HG03469 (cell line): ENCODE measurements around the gene SPTLC3.
A peak's percentile ranks its signal among the peaks of the same experiment; 100 is the strongest.

Source experiments
- ATAC-seq: cut with Tn5 transposase; IDR thresholded peaks from one replicate; pipeline ENCODE4 v1.9.1; 2021; ENCODE audit warnings: mild to moderate bottlenecking, moderate library complexity, moderate number of reproducible peaks; ENCODE audit not compliant: unreplicated experiment

SPTLC3 gene

DNA sequence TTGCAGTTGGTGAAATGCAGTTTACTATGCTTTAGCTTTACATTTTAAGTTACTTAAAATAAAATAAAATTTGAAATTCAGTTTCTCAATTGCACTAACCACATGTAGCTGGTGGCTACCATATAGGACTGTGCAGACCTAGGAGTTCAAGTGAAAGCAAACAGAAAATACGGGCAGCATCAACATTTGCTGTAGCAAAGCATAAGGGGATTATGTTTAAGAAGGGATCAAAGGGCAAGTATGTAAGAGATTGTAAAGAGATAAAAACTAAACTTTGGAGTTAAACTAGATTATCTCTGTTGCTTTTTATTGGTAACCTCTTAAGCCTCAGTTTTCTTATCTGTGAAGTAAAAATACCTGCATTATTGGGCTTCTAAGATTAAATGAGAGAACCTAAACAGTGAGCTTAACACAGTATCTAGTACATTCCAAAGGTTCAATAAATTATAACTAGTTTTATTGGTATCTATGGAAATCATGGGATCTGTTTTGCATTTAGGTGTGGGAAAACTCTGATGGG, 81.2 kb downstream of the SPTLC3 start:
- no peak for ATAC-seq

DNA sequence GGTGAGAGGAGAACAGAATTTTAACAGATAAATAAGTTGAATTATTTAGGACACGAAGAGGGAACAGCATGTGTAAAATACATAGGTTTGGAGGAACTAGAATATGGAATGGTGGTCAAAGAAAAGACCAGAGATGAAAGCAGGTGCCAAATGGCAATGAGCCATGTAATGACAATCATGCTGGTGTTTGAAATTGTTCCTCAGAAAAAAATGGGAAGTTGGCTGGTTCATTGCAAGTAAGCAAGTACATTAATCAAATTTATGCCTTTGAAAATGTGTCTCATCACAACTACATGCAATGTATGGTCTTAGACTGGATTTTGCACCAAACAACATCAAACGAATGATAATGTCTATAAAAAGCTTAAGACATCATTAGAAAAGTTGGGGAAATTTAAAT, 83.3 kb downstream of the SPTLC3 start:
- no peak for ATAC-seq

DNA sequence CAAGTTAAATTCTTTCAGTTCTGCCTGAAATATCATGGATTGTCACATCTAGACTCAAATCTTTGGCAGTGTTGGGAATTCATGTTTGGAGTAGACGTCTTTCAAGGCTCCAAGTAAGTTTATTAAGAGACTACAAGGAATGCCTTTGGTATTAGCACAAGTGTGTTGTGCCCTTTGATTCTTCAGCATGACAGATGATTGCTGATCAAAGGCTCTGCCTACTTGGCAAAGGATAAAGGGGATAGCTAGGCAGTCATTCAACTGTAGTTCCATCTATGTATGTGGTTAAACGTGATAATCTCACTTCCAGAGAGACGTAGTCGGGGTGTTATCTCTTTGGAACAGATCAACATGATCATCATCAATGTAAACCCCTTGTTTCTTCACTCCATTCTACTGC, 86.2 kb downstream of the SPTLC3 start:
- ATAC-seq, result no peak

DNA sequence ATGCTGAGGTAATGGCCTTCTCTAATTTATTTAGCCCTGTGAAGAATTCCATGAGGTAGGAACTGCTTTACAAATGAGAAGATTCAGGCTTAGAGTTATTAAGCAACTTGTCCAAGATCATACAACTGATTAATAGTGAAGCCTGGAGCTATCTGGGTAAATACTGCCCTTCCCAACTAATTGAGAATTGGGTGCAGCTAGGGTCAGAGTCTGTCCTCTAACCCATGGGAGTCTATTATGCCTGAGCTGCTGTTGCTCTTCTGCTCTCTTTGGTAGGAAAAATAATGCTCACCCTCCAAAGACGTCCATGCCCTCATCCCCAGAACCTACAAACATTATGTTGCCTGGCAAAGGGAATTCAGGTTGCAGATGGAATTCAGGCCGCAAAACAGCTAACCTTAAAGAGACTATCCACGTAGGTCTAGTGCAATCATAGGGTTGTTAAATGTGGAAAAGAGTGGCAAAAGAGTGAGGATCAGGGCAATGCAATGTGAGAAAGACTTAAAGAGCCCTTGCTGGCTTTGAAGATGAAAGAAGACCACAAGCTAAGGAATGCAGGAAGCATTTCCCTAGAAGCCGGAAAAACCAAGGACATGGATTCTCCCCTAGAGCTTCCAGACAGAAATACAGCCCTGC, 90.1 kb downstream of the SPTLC3 start:
- no peak for ATAC-seq

DNA sequence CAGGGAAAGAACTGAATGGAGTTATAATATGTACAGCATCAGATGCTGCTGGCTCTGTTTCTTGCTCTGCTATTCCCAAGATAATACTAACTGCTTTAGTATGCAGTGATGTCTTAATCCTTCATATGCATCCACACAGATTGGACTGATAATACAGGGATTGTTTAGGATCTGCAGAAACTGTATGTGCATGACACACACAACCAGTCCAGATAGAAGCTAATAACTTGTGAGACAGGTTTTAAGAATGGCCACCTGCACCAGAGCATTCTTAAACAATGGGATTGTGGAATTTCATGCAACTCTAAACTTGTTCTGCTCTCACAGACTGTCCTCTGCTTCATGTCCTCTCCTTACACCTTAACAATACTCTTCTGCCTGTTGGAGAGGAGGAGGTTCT, 90.9 kb downstream of the SPTLC3 start:
- no peak for ATAC-seq

DNA sequence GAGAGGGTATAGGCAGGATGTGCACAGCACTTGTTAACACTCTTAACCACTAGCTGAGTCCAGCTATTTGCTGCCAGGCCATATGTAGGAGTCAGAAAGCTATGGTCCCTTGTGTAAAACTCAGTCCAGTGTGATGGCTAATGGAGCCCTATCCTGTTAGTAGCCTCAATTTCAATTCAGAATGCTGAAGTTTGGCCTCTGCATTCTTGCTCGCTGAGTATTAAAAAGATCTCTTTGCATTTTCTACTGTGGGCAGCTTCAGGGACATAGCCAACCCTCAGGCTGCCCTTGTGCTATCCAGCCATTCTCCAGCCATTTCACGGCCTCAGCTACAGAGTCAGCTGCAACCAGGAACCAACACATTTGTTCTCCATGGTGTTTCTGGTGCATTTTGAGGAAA, 92.5 kb downstream of the SPTLC3 start:
- ATAC-seq, result no peak

DNA sequence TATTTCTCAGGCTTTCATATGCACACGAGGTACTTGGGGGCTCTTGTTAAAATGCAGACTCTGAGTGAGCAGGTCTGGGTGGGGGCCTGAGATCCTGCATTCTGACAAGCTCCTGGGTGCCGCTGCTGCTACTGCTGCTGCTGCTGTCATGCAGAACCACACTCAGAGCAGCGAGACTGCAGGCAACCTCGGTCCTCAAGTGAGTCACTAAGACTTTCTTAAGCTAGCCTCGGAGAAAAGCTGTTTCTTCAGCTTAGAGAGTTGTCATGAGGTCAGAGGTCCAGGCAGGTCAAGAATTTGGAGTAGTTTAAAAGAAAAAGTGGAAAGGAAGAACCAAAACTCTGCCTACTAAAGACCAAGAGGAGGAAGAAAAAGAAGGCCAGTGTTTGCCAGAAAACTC, 92.9 kb downstream of the SPTLC3 start:
- ATAC-seq, result no peak

DNA sequence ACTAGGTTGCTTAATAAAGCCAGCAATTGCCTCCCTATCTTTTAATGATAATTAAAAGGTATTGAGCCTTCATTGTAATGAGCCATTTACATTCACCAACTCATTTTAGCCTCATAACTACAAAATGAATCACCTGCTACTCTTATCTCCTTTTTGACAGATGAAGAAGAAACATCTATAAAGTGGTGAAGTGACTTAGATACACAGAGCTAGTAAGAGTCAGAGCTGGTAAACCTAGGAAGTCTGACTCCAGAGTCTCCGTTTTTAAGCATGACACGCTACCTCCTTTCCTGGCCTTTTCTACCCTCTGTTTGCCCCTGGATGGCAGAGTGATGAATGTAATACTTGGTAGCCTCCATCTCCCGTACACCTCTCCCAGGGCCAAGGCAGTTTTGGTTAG, 93.5 kb downstream of the SPTLC3 start:
- no peak for ATAC-seq

DNA sequence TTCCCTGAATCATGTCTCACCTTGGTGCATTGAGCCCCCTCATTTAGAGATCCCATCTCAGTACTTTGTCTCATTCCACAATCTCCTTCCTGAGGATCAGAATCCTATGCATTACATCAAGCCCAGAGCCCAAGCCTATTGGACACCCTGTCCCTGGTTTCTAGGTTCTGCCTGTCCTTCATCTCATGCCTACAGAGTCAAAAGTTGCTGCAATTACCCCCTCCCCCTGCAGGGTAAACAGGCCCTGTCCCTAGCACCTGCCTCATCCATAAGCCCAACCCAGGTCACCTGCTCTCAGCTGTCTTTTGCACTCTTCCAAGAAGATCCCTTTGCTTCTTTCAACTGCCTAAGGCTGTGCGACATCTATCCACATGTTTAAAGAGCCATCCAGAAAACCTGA, 93.9 kb downstream of the SPTLC3 start:
- ATAC-seq, result no peak

DNA sequence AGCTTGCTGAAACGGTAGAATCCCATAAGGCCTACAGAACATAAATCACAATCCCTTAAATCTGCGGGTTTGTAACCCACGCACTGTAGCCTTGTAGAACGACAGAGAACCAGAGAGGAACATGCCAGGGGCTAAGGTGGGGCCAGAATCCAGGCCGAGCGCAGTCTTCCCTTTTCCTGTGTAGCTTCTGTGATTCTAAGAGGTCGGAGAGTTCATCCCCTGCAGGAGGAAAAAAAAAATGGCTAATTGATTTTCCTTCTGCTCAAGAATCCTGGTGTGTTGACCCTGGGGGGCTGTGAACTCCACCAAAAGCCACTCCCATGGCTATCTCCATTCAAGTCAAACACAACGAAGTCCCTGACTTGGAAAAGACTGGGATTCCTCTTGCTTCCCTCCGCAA, 96.3 kb downstream of the SPTLC3 start:
- no peak for ATAC-seq

DNA sequence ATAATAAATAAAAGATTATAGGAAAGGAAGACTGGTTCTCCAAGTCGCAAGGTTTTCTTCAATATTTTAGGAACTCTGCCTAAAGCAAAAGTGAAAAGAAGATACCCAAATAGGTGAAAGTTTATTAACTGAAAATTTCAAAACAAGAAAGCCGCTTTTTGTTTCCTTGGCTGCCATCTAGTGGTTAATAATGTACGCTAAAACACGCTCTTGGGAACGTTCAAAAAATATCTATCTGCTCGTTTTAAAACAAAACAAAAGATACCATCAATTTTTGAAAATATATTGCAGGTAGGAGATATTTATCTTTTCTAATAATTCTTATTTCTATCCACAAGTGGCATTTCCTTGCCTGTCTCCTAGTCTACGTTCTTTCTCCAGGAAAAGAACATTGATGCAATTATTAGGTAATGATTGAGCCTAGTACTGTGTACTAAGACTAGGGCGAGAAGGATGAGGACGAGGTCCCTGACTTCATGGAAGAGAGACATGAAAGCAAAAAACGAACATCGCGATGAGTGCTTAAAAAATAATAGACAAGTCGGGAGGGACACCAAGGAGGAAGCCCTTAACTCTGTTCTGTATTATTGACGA, 97.2 kb downstream of the SPTLC3 start:
- no peak for ATAC-seq

DNA sequence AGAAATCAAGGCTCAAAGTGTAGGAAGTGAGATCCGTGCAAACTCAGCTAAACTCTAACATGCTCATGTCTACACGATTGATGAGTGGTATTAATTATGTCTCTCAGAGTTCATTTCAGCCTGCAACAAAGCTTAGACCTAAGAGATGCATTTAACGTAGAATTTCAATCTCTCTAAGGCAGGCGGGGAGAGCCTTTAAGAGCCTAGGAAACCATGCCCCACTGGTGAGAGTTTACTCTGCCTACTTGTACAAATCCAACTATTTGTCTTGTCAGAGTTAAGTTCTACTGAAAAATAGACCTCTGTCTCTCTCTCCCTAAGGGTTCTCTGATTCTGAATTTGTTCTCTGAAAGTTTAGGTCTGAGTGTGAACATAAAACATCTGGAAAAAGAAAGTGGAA, 100.9 kb downstream of the SPTLC3 start:
- ATAC-seq, result no peak

DNA sequence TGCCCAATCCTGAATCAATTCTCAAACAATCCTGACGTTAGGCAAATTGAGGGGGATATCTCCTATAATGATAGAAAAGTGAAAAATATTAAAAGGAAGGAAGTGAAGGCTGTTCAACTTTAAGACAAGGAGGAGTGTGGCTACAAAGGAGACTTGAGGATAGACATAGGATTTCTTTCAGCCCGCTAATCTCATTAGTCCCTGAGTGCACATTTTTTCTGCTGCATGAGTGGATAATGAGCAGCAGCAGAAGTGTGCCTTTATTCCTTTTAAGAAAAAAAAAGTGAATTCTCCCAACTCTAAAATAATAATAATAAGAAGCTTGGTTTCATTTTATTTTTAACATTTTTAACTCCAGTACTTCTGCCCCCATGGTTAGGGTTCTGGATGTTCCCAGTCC, 102.0 kb downstream of the SPTLC3 start:
- ATAC-seq, result no peak

DNA sequence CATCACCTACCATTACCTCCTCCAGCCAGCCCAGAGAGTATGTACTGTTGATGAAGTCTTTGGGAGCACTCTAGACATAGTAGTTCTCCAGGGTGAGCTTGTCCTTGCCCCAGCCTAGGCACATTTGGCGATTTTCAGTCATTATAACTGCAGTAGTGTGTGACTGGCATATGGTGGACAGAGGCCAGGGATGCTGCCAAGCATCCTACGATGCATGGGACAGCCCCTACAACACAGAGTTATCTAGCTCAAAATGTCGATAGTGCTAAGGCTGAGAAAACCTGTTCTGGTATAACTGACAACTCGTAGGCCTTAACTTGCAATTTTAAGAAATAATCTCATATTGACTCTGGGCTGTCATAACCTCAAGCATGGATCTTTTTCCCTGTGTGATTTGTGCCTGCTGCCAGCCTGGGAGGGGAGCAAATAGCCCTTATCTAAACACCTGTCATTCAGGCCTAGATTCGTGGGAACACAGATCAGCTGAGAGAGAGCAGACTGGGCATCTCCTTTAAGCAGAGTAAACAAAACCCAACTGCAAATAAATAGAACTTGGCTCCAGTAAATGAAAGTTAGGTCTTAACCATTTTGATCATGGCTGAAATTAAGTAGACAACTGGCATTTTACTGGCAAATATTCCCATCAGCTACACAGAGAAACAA, 102.6 kb downstream of the SPTLC3 start:
- ATAC-seq, result no peak

DNA sequence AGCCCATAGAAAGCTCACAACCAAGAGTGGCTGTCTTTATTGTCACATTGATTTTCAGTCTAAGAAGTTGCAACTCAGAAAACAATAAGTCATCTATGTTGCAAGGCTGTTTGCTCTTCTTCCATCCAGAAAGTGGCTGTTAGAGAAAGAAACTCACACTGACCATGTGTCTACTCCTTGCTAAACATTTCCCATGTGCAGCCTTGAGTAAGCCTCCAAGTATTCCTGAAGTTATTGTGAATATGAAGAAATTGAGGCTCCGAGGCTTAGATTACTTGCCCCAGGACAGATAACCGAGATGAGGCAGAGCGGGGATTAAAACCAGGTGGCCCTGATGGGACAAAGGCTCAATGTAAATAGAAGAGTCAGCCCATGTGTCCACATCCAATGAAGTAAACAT, 105.0 kb downstream of the SPTLC3 start:
- ATAC-seq, result no peak

DNA sequence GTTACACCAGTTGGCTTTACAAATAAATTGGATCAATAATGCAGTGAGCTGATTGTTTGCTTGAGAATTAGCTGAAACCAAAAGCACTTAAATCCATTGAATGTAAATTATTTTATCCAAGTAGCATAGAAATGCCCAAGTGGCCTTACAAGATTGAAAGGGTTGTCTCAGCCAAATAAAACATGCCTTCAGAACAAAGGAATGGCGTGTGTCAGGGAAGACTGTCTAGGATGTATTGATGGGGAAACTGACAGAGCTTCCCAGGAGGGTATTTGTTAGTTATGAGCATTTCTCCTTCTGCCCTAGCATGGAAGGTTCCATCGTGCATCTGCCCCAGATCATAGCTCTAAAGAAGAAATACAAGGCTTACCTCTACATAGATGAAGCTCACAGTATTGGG, 108.4 kb downstream of the SPTLC3 start:
- ATAC-seq, result no peak

DNA sequence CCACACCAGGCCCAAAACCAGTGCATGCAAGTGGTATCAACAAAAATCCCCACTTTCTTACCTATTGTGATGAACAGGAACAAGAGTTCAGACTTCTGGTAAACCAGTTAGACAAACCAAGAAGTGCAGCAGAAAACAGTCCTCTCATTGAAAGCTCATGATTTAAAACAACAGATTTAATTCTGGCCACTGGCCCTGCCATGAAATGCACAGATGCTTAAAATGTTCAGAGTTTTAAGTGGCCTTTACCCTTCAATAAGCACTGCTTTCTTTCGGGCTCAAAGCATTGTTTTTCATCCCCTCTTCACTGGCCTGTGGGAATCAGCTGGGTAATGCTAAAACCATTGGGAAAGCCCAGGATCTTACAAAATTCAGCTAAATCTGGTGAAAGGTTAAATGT, 109.9 kb downstream of the SPTLC3 start:
- ATAC-seq, result no peak

DNA sequence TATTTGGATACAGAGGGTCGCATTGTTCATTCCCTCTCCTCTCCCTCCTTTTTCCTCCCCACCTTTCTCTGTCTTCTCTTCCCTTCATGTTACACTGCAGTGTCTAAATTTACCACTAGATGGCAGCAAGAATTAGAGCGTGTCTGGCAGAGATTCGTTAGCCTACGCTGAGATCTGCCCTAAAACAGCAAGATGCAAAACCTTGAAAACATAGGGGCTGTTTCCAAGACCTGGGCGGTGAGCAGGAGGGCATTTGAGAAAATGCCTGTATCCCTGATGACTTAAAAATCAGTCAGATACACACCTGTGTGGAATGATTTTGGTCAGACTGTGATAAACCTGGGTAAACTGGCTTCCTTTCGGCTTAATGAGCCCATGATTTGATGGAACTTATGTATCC, 110.8 kb downstream of the SPTLC3 start:
- peak; percentile 55 for ATAC-seq

DNA sequence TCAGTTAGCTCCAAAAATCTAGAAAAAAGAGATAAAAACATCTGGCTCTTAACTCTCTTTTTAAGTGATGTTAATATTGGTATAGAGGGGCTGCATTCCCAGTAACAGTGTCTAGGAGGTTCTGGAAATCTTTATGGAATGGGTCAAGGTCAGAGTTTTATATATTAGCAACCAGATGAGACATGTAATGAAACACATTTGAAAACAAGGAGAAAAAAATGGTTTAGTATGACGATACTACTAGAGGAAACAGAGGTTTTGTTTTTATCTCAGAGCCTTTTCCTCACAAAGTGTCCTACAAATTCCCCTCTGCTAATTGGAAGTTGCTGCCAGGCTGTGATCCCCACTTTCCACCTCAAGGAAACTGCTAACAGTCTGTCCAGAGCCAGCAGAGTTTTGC, 111.7 kb downstream of the SPTLC3 start:
- no peak for ATAC-seq

DNA sequence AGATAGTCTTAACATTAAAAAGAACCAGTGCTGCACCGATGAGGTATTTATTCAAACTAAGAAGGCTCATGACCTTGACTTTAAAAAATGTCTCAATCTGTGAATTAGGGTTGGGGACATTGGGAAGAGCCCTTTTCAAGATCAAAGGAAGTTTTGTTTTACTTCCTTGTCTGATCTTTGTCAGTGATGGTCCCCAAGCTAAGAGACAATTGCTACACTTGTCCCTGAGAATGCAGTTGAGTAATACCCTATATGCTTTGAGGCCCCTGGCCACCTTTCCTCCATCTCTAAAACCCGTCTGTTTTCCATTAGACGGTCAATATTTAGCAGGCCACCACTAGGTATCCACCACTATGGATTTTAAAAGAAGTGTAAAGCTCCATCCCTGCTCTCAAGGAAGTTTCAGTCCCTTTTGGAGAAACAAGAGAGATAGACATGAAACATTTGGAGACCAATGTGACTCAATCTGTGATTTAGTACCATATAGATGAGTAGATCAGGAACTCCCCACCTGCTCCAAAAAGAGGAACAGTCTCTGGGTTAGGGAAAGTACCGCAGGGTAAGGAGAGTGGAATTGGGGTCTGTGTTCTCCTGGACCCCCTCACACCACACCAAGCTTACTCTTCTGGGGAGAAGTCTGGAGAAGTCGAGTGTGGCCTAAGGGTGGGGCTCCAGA, 113.2 kb downstream of the SPTLC3 start:
- peak; percentile 77 for ATAC-seq

DNA sequence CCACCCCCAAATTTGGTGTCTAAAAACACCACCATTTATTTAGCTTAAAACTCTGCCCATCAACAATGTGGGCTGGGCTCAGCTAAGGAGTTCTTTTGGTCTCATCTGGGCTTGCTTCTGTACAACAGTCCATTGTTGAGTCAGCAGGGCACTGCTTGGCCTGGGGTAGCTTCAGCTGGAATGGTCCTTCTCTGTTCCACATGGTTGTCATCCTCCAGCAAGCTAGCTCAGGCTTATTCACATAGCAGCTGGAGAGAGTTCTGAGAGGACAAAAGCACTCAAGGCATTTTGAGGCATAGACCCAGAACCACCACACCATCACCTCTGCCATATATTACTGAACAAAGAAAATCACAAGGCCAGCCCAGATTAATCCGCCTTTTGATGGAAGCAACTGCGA, 116.7 kb downstream of the SPTLC3 start:
- ATAC-seq, result no peak

DNA sequence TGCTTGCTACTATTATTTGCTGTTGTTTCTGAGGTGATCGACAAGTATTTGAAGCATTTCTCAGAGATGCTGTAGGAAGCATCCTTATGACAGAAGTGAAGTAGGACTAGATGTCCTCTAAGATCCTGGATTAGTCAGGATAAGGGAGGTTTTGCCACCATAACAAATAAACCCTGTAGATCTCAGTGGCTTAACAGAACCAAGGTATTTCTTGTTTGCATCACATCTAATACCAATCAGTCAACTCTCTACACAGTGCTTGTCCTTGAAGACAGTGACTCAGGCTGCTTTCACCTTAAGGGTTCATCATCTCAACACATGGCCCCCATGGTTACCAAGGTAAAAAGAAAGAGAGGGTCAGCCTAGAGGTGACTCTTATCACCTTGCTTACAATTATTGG, 119.4 kb downstream of the SPTLC3 start:
- ATAC-seq, result no peak
